Stimulated activated CD8-positive, alpha-beta memory T cell treated with anti-CD3 and anti-CD28 coated beads, Interleukin-7, amount 100 ng/mL, for 24 hours (primary cell): ENCODE results near the gene MAP3K1.
A peak's percentile ranks its signal among the peaks of the same experiment; 100 is the strongest.
"Not testable (repeated sequence)": the region's sequence is repeated elsewhere in the genome, so short reads cannot be mapped to it uniquely, and the experiment has no call there.

ENCODE experiments used
- DNase-seq: peaks from one replicate; pipeline ENCODE4 v3.0.0-alpha.2; 2020; ENCODE audit warnings: low read depth

Gene MAP3K1

DNA sequence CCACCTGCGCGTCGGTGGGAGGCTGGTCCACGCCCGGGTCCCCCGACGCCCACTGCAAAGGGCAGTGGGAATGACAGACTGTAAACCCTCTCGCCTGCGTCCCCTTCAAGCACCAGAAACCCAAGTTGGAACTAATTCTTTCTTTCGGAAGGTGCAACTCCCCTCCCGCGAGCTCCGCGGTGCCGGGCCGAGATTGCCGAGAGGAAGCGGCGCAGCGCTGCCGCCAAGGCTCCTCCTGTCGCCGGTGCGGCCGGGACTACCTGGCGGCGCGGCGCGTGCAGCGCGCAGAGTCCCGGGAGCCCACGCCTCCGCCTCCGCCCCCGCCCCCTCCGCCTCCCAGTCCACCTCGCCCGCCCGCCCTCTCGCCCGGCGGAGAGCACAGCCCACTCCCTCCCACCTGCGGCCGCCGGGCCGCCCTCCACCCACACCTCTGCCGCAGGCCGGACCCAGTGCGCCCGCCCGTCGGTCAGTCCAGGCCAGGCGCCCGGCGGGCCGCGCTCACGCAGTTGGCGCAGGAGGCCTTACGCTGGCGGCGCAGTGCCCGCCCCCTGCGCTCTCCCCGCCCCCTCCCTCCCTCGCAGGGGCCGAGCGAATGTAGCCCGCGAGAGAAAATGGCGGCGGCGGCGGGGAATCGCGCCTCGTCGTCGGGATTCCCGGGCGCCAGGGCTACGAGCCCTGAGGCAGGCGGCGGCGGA lies at the start of gene MAP3K1:
Gene MAP3K1, plus strand, starts transcription at position 587 of the 695 bp plus-strand sequence. Its CDS starts 25 bp downstream, at position 612.
- DNase-seq: peak; percentile 60

DNA sequence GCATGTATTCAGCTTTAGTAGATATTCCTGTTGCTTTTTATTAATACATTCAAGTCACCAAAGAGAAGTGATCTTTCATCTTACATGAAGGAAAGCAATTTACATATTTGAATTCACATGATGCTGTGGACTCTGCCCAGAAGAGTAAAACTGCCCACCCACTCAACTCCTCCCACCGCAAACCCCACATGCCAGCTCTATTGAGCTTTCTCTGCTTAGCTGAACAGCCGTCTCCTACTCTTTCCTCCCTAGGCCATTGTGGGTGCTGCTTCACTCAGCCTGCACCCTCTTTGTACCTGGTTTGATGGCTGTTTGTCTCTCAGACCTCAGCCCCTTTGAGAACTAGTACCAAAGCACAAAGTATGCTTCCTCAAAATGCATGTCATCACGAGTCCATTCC lies 48.4 kb upstream of the MAP3K1 start:
- DNase-seq: no peak

DNA sequence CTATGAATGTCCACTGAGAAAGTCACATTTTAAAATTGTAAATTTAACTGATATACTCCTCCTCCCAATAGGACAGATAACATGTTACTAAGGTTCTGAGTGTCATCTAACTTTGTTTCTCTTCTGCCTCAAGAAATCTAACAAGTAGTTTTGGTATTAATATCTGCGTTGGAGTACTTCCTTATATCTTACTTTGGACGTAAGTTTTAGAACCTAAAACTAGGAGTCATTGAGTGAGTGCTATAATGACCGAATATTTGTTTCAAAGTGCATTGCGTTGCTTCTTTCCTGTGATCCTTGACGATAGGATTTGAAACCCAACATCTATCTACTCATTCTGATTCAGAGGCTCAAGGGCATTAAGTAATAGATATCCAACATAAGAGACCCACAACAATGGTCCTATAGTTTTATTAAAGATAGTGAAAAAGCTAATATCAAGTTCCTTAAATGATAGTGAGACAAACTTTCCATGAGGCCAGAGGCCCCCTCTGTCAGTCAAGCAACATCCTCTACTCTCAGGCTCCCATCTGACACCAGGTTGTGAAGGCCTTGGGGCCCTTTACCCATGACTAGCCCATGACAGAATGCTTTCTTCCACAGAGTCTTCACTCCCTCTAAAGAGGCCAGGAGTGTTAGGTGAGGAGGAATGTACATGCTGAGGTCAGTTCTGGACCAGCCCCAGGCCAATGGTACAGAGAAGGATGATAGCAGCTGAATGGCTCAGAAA lies 45.3 kb upstream of the MAP3K1 start:
- DNase-seq: no peak

DNA sequence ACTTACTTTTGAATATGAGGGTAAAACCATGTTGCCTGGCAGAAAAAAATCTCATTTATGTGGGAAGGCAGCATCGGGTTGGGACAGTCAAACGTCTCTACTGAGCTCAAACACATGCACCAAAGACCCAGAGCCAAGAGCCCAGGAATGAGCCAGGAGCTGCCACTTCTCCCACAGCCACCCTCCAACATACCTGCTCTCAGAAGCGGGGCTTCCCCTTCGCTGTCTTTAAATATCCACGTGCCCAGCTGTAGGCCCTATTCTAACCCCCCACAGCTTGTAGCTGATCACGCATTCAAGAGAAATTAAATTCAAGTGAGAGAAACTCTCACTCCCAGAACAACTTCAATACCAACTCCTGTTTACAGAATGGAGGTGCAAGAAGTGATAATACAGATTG lies 42.6 kb upstream of the MAP3K1 start:
- DNase-seq: no peak

DNA sequence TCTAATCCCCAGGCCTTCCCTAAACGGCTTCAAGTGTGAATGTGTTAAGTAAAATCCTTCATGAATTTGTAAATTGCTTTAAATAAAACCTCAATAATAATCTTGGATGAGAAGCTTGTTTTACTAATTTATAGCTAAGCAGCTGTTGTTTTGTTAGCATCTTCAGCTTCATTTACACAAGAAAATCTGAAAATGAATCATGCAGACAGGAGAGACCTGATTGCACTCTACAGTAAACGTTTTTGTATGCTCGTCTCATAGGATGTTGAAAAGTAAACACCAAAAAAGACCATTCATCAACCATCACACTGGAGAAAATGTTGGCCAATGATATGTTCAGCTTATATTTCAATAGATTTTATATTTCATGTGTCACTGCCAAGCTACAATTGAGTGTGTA lies 40.4 kb upstream of the MAP3K1 start:
- DNase-seq: no peak

DNA sequence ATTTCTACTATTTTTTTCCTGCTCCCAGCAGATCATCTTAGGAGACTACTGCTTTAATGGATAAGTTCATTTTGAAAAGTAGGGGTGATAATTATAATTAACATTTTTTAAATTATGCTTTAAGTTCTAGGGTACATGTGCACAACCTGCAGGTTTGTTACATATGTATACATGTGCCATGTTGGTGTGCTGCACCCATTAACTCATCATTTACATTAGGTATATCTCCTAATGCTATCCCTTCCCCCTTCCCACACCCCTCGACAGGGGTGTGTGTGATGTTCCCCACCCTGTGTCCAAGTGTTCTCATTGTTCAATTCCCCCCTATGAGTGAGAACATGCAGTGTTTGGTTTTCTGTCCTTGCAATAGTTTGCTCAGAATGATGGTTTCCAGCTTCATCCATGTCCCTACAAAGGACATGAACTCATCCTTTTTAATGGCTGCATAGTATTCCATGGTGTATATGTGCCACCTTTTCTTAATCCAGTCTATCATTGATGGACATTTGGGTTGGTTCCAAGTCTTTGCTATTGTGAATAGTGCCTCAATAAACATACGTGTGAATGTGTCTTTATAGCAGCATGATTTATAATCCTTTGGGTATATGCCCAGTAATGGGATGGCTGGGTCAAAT lies 39.0 kb upstream of the MAP3K1 start:
- not testable (repeated sequence) for DNase-seq

DNA sequence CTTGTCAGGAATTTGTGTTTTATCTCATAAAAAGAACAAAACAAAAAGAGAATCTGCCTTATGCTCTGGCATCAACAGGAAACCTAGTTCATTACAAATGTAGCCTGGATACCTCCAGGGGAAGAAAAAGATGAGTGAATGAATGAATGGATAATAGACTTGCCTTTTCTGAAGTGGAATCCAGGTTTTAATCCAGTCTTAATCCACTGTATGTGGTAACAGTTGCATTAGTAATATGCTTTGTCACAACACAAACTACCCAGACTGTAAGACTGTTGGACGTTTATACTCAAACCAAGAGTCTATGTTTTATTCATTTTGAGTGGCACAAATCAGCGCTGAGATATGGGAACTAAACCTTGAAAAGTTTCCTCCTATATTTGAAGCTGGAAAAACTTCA lies 32.1 kb upstream of the MAP3K1 start:
- no peak for DNase-seq

GRCh38 chr5:56786346-56786745 lies 29.0 kb upstream of the MAP3K1 start:
- no peak for DNase-seq

DNA sequence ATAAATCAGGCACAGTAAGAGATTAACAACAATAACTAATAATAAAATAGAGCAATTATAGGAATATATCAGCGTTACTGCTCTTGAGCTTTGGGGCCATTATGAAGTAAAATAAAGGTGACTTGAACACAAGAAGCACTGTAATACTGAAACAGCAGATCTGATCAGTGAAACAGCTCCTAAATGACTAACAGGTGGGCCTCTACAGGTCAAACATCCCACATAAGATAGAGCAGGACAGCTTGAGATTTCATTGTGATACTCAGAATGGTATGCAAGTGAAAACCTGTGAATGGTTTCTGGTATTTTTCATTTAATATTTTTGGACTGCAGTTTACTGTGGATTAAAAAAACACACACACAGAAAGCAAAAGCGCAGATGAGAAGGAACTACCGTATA lies 24.0 kb upstream of the MAP3K1 start:
- no peak for DNase-seq

DNA sequence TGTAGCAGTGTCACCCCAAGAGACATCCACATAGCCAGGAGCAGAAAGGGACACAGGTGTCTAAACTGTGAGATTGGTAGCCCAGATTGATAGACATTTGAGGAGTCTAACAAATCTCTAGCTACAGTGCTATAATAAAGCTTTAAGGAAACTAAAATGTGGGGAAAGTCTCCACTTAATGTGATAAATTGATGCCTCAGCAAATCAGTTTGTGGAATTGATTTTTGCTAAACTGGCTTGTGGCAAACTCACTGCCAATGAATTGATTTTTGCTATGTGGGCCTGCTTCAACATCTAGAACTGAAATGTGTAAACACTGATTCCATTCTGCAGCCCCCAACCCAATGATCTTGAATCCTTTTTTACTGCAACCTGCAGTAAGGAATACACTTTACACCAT lies 16.8 kb upstream of the MAP3K1 start:
- no peak for DNase-seq

GRCh38 chr5:56800186-56800585 lies 15.2 kb upstream of the MAP3K1 start:
- no peak for DNase-seq

- DNase-seq: no peak
Observed at GRCh38 chr5:56801256-56801655, 14.1 kb upstream of the MAP3K1 start.

DNA sequence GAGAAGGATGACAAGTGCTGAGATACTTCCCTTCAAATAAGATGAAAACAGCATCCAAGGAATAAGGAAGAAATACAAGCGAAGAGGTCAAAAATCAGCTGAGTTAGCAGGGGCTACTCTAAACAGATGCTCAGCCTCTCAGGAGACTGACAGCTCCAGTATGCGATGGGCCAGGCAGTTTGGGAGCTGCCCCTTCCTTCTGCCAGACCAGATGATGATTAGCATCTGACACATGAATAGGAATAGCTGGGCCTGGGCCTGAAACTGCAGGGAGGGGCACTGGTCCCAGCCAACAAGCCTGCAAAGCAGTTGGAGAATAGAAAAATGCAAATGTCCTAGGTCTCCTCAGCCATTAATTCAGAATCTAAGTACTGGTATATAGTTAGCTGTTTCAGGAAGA lies 13.1 kb upstream of the MAP3K1 start:
- no peak for DNase-seq

GRCh38 chr5:56803025-56803424 lies 12.3 kb upstream of the MAP3K1 start:
- no peak for DNase-seq

DNA sequence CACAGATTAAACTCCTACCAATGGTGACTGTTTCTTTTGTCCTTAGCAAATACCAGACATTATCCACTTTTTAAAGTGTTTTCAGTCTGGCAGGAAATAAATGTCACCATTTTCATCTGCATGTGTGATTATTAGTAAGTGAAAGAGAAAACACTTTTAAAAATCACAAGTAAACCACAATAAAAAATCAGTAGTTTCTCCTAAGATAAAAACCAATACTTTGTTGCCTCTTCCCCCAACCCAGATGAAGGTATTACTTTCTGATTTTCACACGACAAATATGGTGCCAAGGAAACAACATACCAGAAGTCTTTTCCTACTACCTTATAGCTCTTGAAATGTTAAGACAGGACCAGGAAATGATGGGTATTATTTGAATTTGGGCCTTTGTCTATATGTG lies 11.5 kb upstream of the MAP3K1 start:
- DNase-seq: no peak

DNA sequence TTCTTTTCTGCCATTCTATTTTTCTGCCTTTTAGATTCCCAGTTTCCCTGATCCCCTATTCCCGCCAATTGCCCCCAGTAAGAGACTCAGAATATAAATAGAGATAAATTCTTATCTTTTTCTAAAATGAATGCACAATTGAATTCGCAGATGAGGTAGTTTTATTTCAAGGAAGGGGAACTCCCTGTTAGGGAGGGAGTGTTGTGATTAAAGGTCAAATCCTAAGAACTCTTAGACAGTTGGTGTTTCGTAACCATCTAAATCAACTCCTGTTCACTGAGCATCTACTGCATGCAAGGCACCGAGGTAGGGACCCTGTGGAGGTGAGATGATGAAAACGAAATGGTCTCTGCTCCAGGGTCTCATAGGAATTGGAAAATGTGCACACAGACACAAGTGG lies 7.7 kb upstream of the MAP3K1 start:
- no peak for DNase-seq

DNA sequence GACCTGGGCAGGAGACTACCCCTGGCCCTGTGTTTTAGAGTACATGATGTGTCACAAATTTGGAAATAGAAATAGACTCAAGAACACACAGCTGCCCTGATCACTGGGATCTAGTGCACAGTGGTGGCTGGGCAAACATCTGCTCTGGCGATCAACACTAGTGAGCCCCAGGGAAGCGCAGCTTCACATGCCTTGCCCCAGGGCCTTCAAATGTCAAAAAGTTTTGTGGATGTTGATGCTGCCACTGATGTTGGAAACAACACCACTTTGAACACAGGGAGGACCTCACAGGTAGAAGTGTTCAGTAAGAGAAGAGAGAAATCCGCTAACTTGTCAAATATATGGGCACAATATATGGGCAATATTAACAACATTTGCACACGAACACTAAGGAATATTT lies 7.1 kb upstream of the MAP3K1 start:
- DNase-seq: no peak

DNA sequence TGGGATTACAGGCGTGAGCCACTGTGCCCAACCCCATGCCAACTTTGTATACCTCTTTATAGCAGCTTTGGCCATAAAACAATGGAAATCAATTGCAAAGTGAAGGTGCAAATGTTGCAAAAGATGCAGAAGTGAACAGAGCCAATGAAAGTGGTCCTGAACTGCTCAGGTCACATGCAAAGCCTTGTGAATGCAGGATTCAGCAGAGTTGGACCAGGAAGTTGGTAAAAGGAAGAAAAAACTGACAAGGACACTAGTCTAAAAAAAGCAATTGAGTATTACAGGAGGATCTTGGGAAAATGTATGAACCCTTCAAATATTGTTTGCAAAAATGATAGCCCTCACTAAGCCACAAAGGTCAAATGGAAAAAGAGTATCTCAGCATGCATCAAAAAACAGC lies 4.5 kb upstream of the MAP3K1 start:
- DNase-seq: no peak

GRCh38 chr5:56812110-56812509 lies 3.2 kb upstream of the MAP3K1 start:
- no peak for DNase-seq

DNA sequence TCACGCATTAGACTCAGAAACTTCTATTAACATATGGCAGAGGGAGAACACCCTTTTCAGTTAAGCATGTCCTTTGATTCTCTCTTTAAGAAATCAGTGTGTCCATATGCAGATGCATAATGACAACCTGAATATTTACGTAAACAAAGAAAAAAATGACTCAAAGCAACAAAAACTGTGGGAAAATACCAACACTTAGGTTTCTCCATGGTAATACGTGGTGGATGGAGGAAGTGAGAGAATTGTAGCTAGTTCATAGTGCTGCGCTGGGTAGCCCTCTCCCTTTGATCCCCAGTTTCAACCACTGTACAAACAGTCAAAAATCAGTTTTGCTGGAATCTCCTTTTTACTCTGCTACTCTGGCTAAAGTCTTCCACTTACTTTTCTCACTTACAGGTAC lies 2.0 kb upstream of the MAP3K1 start:
- DNase-seq: no peak

DNA sequence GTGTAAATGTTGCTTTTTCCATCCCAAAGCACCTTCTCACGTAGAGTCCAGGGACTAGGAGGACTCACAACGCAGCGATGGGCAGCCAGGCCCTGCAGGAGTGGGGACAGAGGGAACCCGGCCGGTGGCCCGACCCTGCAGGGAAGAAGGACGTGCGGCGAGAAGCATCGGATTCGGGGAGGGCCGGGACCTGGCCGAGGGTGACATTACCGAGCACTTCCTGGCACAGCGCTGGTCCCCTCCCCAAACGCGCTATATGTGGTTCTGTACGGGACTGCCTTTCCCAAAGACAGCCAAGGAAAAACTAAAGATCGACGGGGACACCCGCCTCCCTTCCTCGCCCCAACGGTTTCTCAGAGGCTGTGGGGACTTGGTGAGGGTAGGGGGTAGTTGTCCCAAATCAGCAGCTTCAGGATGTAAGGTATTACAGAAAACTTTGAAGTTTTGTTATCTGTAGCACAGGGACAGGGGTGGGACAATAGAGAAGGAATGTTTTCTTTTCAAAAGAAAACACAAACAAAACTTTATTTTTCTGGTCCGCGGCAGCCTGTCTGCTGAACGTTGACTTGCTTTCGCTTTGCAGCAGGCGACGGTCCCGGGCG lies 887 bp upstream of the MAP3K1 start:
- no peak for DNase-seq

- peak; percentile 26 for DNase-seq
Observed at GRCh38 chr5:56815658-56816545, 553 bp downstream of the MAP3K1 start.
